K562 (cell line): ENCODE data around the gene ANKRD34A. TPM values are rescaled to one million over a fixed set of nuclear protein-coding genes. Genes with fewer than 3 reads are reported as not detected.

Experiments used
- AFF4 ChIP-seq: sonication (generic); formaldehyde crosslinking; IDR thresholded peaks from 2 replicates; pipeline ENCODE4 v1.8.0; 2023; ENCODE audit warnings: mild to moderate bottlenecking, missing genetic modification reagents
- ARHGAP35 ChIP-seq: fragments of 450-650 bp; IDR thresholded peaks from 2 replicates; pipeline ENCODE4 v1.6.1; 2018; ENCODE audit not compliant: partially characterized antibody
- ARID1B ChIP-seq: fragments of 450-650 bp; IDR thresholded peaks from 2 replicates; pipeline ENCODE4 v1.6.1; 2016; ENCODE audit warnings: antibody characterized with exemption, mild to moderate bottlenecking, inconsistent platforms
- C11orf30 ChIP-seq: fragments of 450-650 bp; IDR thresholded peaks from 2 replicates; pipeline ENCODE4 v1.6.1; 2016; ENCODE audit warnings: low read depth, mild to moderate bottlenecking
- KDM5B ChIP-seq: fragments of 200-600 bp; sonication (generic); IDR thresholded peaks from 2 replicates; pipeline ENCODE4 v1.6.1; 2012; ENCODE audit warnings: low read depth, mild to moderate bottlenecking, moderate library complexity, low read length, control low read depth, inconsistent platforms; ENCODE audit not compliant: insufficient replicate concordance
- KLF10 ChIP-seq: fragments of 250-450 bp; sonication (Bioruptor Pico); IDR thresholded peaks from 2 replicates; pipeline ENCODE4 v1.6.1; 2021; ENCODE audit warnings: matching md5 sums
- MTA2 ChIP-seq: fragments of 450-650 bp; IDR thresholded peaks from 2 replicates; pipeline ENCODE4 v1.6.1; 2016; ENCODE audit warnings: low read depth
- MXI1 ChIP-seq: IDR thresholded peaks from 2 replicates; pipeline ENCODE4 v1.6.1; 2011; ENCODE audit warnings: low read depth, mild to moderate bottlenecking, improper control_type of control experiment, low read length
- RBBP5 ChIP-seq: fragments of 200-600 bp; sonication (generic); IDR thresholded peaks from 2 replicates; pipeline ENCODE4 v1.6.1; 2012; ENCODE audit warnings: borderline replicate concordance, mild to moderate bottlenecking, low read length, control low read depth, inconsistent platforms; ENCODE audit not compliant: insufficient read depth, poor library complexity, severe bottlenecking
- SFPQ ChIP-seq: fragments of 200-400 bp; formaldehyde crosslinking; IDR thresholded peaks from 2 replicates; pipeline ENCODE4 v1.6.1; 2017; ENCODE audit warnings: mild to moderate bottlenecking, low read depth, low read length, moderate library complexity
- SMAD2 ChIP-seq: fragments of 150-350 bp; IDR thresholded peaks from 2 replicates; pipeline ENCODE4 v1.6.1; 2014; ENCODE audit warnings: low read depth, mild to moderate bottlenecking, low read length
- SMARCA4 ChIP-seq: fragments of 450-650 bp; IDR thresholded peaks from 2 replicates; pipeline ENCODE4 v1.6.1; 2016
- THRAP3 ChIP-seq: fragments of 450-650 bp; IDR thresholded peaks from 2 replicates; pipeline ENCODE4 v1.6.1; 2016; ENCODE audit warnings: mild to moderate bottlenecking, inconsistent platforms, borderline replicate concordance
- XRCC3 ChIP-seq: fragments of 450-650 bp; IDR thresholded peaks from 2 replicates; pipeline ENCODE4 v1.6.1; 2017; ENCODE audit warnings: mild to moderate bottlenecking, moderate library complexity
- YY1 ChIP-seq, 3 experiments: IDR thresholded peaks; 2 replicates each; pipeline ENCODE4 v1.6.1; 2011; ENCODE audit warnings: low read length in 2 of 3, mild to moderate bottlenecking in 2 of 3, moderate library complexity in 2 of 3, borderline replicate concordance in 1 of 3, control low read depth in 1 of 3, low read depth in 1 of 3; ENCODE audit not compliant: insufficient read depth in 3 of 3, insufficient replicate concordance in 2 of 3, control insufficient read depth in 1 of 3, insufficient read length in 1 of 3; ENCODE audit errors: extremely low read depth in 1 of 3
- ZNF217 ChIP-seq: sonication (generic); formaldehyde crosslinking; IDR thresholded peaks from 2 replicates; pipeline ENCODE4 v1.8.0; 2022; ENCODE audit warnings: mild to moderate bottlenecking, missing genetic modification reagents
- ZNF3 ChIP-seq: fragments of 250-450 bp; sonication (Bioruptor Pico); IDR thresholded peaks from 2 replicates; pipeline ENCODE4 v1.5.0; 2021; ENCODE audit warnings: mild to moderate bottlenecking, moderate library complexity
- ZNF830 ChIP-seq: fragments of 250-450 bp; sonication (Bioruptor Pico); IDR thresholded peaks from 2 replicates; pipeline ENCODE4 v1.5.0; 2021; ENCODE audit warnings: mild to moderate bottlenecking
- polyA plus RNA-seq, 8 experiments: library from polyadenylated mRNA; depleted of rRNA in 4 of 8; stranded (reverse) in 5 of 8; unstranded in 3 of 8; fragments of >200 nt; fragmentation: Nextera tagmentation in 2 of 8; fragmentation: Illumina TruSeq in 1 of 8; extraction: Ambion mirVana in 2 of 8; extraction: Trizol in 1 of 8; gene quantifications; 2 replicates each; pipeline versions ENCODE4 v1.2.1 to v1.2.3, GENCODE V29; 2011 to 2014; ENCODE audit warnings: inconsistent platforms in 1 of 8, missing spikeins in 1 of 8
- total RNA-seq, 7 experiments: library from RNA; depleted of rRNA in 6 of 7; stranded (reverse); fragments of >200 nt in 6 of 7; fragmentation: Illumina TruSeq in 2 of 7; extraction: Trizol in 2 of 7; gene quantifications; 2 replicates each; pipeline versions ENCODE4 v1.2.1 to v1.2.3, GENCODE V29; 2011 to 2021; ENCODE audit warnings: low replicate concordance in 1 of 7
- TF ChIP-seq, protein P1 (sequence below), 2 experiments: fragments of 450-650 bp in 1 of 2; IDR thresholded peaks; 2 replicates each; pipeline ENCODE4 v1.6.1; 2011 to 2017; ENCODE audit warnings: low read depth in 2 of 2, antibody characterized with exemption in 1 of 2, borderline replicate concordance in 1 of 2, low read length in 1 of 2, mild to moderate bottlenecking in 1 of 2, mixed read lengths in 1 of 2; ENCODE audit not compliant: control insufficient read depth in 1 of 2

ANKRD34A gene
- total and polyA plus RNA-seq, 9 of the 15 experiments (the other 6 are each of a cell fraction or from before 2014, with no cell fraction given) = 0.06 to 1.6 (median 0.43) TPM

DNA sequence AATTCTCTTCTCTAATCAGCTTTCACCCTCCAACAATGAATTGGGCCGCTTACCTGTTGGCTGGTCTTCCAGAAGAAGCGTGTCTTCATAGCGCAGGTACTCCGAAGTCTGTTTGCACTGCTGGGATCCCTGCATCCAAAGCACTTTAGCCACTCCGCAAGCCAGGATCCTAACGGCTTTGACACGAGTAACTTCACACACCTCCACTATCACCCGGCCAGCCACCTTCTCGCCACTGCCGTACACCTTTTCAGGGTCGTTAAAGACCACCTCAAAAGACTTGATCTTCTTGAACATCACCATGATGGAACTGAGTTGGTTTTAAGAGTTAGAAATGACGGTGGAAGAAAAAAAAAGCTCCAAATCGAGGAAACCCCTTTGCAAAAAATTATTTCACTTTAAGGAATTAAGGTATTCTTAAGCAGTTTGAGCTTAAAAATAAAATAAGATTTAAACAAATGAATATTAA is 31.6 kb upstream of the ANKRD34A start (continued):
- TF ChIP-seq ZNF830 (CRISPR knock-in tag) (no peak), C11orf30 (no peak), SFPQ (no peak), ARID1B (no peak), SMAD2 (no peak), THRAP3 (peak; percentile 98), XRCC3 (no peak), KDM5B (peak; percentile 62), MXI1 (no peak), AFF4 (CRISPR knock-in tag) (peak; percentile 47; the same call in 1 of the 2 replicates), MTA2 (0 out of 2 replicates have a peak, but pooled peaks have one; percentile 21), YY1 (IDR thresholded peaks at IDR 0.05; ENCODE audit: borderline replicate concordance in 1 of 3, control insufficient read depth in 1 of 3, extremely low read depth in 1 of 3, insufficient read depth in 3 of 3, insufficient read length in 1 of 3, insufficient replicate concordance in 2 of 3, low read depth in 1 of 3, low read length in 2 of 3) (no peak), ZNF217 (no peak), SMARCA4 (no peak), ZNF3 (CRISPR knock-in tag) (peak; percentile 32; the same call in 1 of the 2 replicates), KLF10 (CRISPR knock-in tag) (peak; percentile 64), RBBP5 (peak; percentile 65), ARHGAP35 (peak; percentile 79)
- TF ChIP-seq, protein P1, sequence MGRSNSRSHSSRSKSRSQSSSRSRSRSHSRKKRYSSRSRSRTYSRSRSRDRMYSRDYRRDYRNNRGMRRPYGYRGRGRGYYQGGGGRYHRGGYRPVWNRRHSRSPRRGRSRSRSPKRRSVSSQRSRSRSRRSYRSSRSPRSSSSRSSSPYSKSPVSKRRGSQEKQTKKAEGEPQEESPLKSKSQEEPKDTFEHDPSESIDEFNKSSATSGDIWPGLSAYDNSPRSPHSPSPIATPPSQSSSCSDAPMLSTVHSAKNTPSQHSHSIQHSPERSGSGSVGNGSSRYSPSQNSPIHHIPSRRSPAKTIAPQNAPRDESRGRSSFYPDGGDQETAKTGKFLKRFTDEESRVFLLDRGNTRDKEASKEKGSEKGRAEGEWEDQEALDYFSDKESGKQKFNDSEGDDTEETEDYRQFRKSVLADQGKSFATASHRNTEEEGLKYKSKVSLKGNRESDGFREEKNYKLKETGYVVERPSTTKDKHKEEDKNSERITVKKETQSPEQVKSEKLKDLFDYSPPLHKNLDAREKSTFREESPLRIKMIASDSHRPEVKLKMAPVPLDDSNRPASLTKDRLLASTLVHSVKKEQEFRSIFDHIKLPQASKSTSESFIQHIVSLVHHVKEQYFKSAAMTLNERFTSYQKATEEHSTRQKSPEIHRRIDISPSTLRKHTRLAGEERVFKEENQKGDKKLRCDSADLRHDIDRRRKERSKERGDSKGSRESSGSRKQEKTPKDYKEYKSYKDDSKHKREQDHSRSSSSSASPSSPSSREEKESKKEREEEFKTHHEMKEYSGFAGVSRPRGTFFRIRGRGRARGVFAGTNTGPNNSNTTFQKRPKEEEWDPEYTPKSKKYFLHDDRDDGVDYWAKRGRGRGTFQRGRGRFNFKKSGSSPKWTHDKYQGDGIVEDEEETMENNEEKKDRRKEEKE (IDR thresholded peaks at IDR 0.05; ENCODE audit: borderline replicate concordance in 1 of 2, control insufficient read depth in 1 of 2, low read depth in 2 of 2, low read length in 1 of 2) = 0 out of 4 replicates have a peak, but pooled peaks of 1 of the 2 experiments have one; percentile 60
